NB4 (cell line): ENCODE measurements around the gene DDX41.

Experiments
- DNase-seq: peaks from one replicate; pipeline ENCODE4 v3.0.0; 2010; ENCODE audit warnings: low read depth
- H3K4me3 ChIP-seq: one replicate; pipeline ENCODE4 v1.5.1; 2011; ENCODE audit warnings: mild to moderate bottlenecking, low read depth, low read length, moderate library complexity
- CTCF ChIP-seq: IDR thresholded peaks from one replicate; pipeline ENCODE4 v1.5.1; 2012; ENCODE audit warnings: low read depth, low read length
- MAX ChIP-seq: IDR thresholded peaks from 2 replicates; pipeline ENCODE4 v1.6.1; 2011; ENCODE audit warnings: low read depth, low read length
- MYC ChIP-seq: IDR thresholded peaks from 2 replicates; pipeline ENCODE4 v1.6.1; 2011; ENCODE audit warnings: low read depth, low read length
- POLR2A ChIP-seq: IDR thresholded peaks from 2 replicates; pipeline ENCODE4 v1.6.1; 2011; ENCODE audit warnings: mild to moderate bottlenecking; ENCODE audit not compliant: insufficient read length; ENCODE audit errors: extremely low read depth

DDX41 gene

GRCh38 chr5:177555228-177555627 lies 38.5 kb upstream of the DDX41 start:
- no peak overlapping the region for H3K4me3 ChIP-seq
- DNase-seq: no peak
- TF ChIP-seq CTCF: no peak
- no peak for TF ChIP-seq MYC
- no peak for TF ChIP-seq POLR2A
- no peak for TF ChIP-seq MAX

- DNase-seq: peak; percentile 94
- H3K4me3 ChIP-seq: peak within 1 kb of the TSS; percentile 71
- TF ChIP-seq MAX (peak; percentile 37; the same call in 1 of the 2 replicates), POLR2A (no peak), CTCF (peak; percentile 19), MYC (0 out of 2 replicates have a peak, but pooled peaks have one; percentile 39)
Observed at GRCh38 chr5:177554474-177555111, 37.8 kb upstream of the DDX41 start, which contains the start of gene FAM193B. FAM193B (minus strand) TSS chr5:177554563; CDS start chr5:177554458, 105 bp downstream.

GRCh38 chr5:177553671-177554429 lies 37.1 kb upstream of the DDX41 start:
- peak overlapping the region; percentile 71 for H3K4me3 ChIP-seq
- peak; percentile 42 for DNase-seq
- TF ChIP-seq POLR2A: no peak
- no peak for TF ChIP-seq CTCF
- no peak for TF ChIP-seq MAX
- no peak for TF ChIP-seq MYC

- TF ChIP-seq CTCF (no peak), POLR2A (no peak), MYC (no peak), MAX (no peak)
- peak; percentile 43 for DNase-seq
Observed at GRCh38 chr5:177552839-177553455, 36.2 kb upstream of the DDX41 start.

GRCh38 chr5:177550122-177550521 lies 33.4 kb upstream of the DDX41 start:
- TF ChIP-seq MAX (no peak), MYC (no peak), POLR2A (no peak), CTCF (no peak)
- no peak for DNase-seq
- H3K4me3 ChIP-seq: no peak overlapping the region

More at GRCh38 chr5:177552839-177553455, 36.2 kb upstream of the DDX41 start:
- H3K4me3 ChIP-seq: peak overlapping the region; percentile 71
